Measurements from ENCODE around the gene TRMT61A. TPM values are rescaled to one million over a fixed set of nuclear protein-coding genes. Genes with fewer than 3 reads are reported as not detected.

TRMT61A gene
- total RNA-seq, 1 donor from 2014 or later = 23.4 TPM

GRCh38 chr14:103528146-103528586, 830 bp upstream of the TRMT61A start:
- Mint-ChIP-seq H3K27ac (peak overlapping the region; percentile 44), H3K27me3 (ENCODE audit: insufficient read depth) (peaks cover 14% of the 10 kb centered on the region), H3K9me3 (no peaks in the 10 kb centered on the region), H3K4me3 (peak overlapping the region; percentile 99), H3K4me1 (ENCODE audit: low read depth) (peaks cover 29% of the 10 kb centered on the region), H3K36me3 (ENCODE audit: low read depth) (peaks cover 6% of the 10 kb centered on the region)
- intact Hi-C loops (cut with micrococcal nuclease) = loop anchor here (10.0 kb wide), 1 partner anchor 193 kb away; the partner anchor contains the start of gene EIF5
- no peak for DNase-seq (ENCODE audit: low spot score)

GRCh38 chr14:103529383-103530365, 678 bp downstream of the TRMT61A start:
- peak overlapping the region; percentile 99 for H3K4me3 Mint-ChIP-seq
- H3K27ac Mint-ChIP-seq = peak overlapping the region; percentile 96
- peaks cover under 1% of the 10 kb centered on the region for H3K27me3 Mint-ChIP-seq (ENCODE audit: insufficient read depth)
- H3K9me3 Mint-ChIP-seq = no peaks in the 10 kb centered on the region
- peaks cover 29% of the 10 kb centered on the region for H3K4me1 Mint-ChIP-seq (ENCODE audit: low read depth)
- H3K36me3 Mint-ChIP-seq (ENCODE audit: low read depth) = peaks cover 6% of the 10 kb centered on the region
- intact Hi-C loops (cut with micrococcal nuclease) = loop anchor here (1.0 to 10.0 kb wide), 3 partner anchors 8 to 195 kb away; partner anchors contain the start of genes BAG5, COA8 and EIF5
- DNase-seq (ENCODE audit: low spot score) = no peak

- H3K27ac Mint-ChIP-seq = peak overlapping the region; percentile 61
- H3K27me3 Mint-ChIP-seq (ENCODE audit: insufficient read depth) = no peaks in the 10 kb centered on the region
- H3K9me3 Mint-ChIP-seq = no peaks in the 10 kb centered on the region
- H3K4me3 Mint-ChIP-seq = peak overlapping the region; percentile 99
- H3K36me3 Mint-ChIP-seq (ENCODE audit: low read depth) = peaks cover 6% of the 10 kb centered on the region
- intact Hi-C loops (cut with micrococcal nuclease) = no loop called here
- no peak for DNase-seq (ENCODE audit: low spot score)
- H3K4me1 Mint-ChIP-seq (ENCODE audit: low read depth) = peaks cover 29% of the 10 kb centered on the region
These were observed 1.4 kb downstream of the TRMT61A start for GRCh38 chr14:103530390-103530789.

- Mint-ChIP-seq H3K9me3 (no peaks in the 10 kb centered on the region), H3K27me3 (ENCODE audit: insufficient read depth) (no peaks in the 10 kb centered on the region), H3K36me3 (ENCODE audit: low read depth) (peaks cover 6% of the 10 kb centered on the region), H3K27ac (no peak overlapping the region), H3K4me3 (peak overlapping the region; percentile 99), H3K4me1 (ENCODE audit: low read depth) (peaks cover 29% of the 10 kb centered on the region)
- intact Hi-C loops (cut with micrococcal nuclease) = no loop called here
- no peak for DNase-seq (ENCODE audit: low spot score)
These were observed 1.8 kb downstream of the TRMT61A start for GRCh38 chr14:103530831-103531230.

GRCh38 chr14:103531421-103532215, 2.6 kb downstream of the TRMT61A start:
- H3K27me3 Mint-ChIP-seq (ENCODE audit: insufficient read depth) = no peaks in the 10 kb centered on the region
- no peaks in the 10 kb centered on the region for H3K9me3 Mint-ChIP-seq
- H3K36me3 Mint-ChIP-seq (ENCODE audit: low read depth) = peaks cover 6% of the 10 kb centered on the region
- H3K4me3 Mint-ChIP-seq = peak overlapping the region; percentile 65
- intact Hi-C loops (cut with micrococcal nuclease) = no loop called here
- DNase-seq (ENCODE audit: low spot score) = no peak
- H3K27ac Mint-ChIP-seq = no peak overlapping the region
- peaks cover 29% of the 10 kb centered on the region for H3K4me1 Mint-ChIP-seq (ENCODE audit: low read depth)

- intact Hi-C loops (cut with micrococcal nuclease) = no loop called here
- peaks cover 23% of the 10 kb centered on the region for H3K4me1 Mint-ChIP-seq (ENCODE audit: low read depth)
- H3K36me3 Mint-ChIP-seq (ENCODE audit: low read depth) = peaks cover 6% of the 10 kb centered on the region
- H3K27me3 Mint-ChIP-seq (ENCODE audit: insufficient read depth) = no peaks in the 10 kb centered on the region
- no peak for DNase-seq (ENCODE audit: low spot score)
- no peak overlapping the region for H3K4me3 Mint-ChIP-seq
- no peaks in the 10 kb centered on the region for H3K9me3 Mint-ChIP-seq
- no peak overlapping the region for H3K27ac Mint-ChIP-seq
These were observed 3.5 kb downstream of the TRMT61A start for GRCh38 chr14:103532216-103533136.

- H3K4me3 Mint-ChIP-seq = no peak overlapping the region
- H3K4me1 Mint-ChIP-seq (ENCODE audit: low read depth) = peaks cover 17% of the 10 kb centered on the region
- no peaks in the 10 kb centered on the region for H3K27me3 Mint-ChIP-seq (ENCODE audit: insufficient read depth)
- peaks cover 6% of the 10 kb centered on the region for H3K36me3 Mint-ChIP-seq (ENCODE audit: low read depth)
- no peak overlapping the region for H3K27ac Mint-ChIP-seq
- intact Hi-C loops (cut with micrococcal nuclease) = no loop called here
- H3K9me3 Mint-ChIP-seq = no peaks in the 10 kb centered on the region
- no peak for DNase-seq (ENCODE audit: low spot score)
These were observed 4.4 kb downstream of the TRMT61A start for GRCh38 chr14:103533137-103533998.

GRCh38 chr14:103533999-103534575, 5.1 kb downstream of the TRMT61A start:
- H3K36me3 Mint-ChIP-seq (ENCODE audit: low read depth) = peaks cover 6% of the 10 kb centered on the region
- H3K4me3 Mint-ChIP-seq = no peak overlapping the region
- H3K4me1 Mint-ChIP-seq (ENCODE audit: low read depth) = peaks cover 12% of the 10 kb centered on the region
- H3K27me3 Mint-ChIP-seq (ENCODE audit: insufficient read depth) = no peaks in the 10 kb centered on the region
- no peak for DNase-seq (ENCODE audit: low spot score)
- intact Hi-C loops (cut with micrococcal nuclease) = no loop called here
- no peak overlapping the region for H3K27ac Mint-ChIP-seq
- no peaks in the 10 kb centered on the region for H3K9me3 Mint-ChIP-seq

GRCh38 chr14:103534576-103535061, 5.6 kb downstream of the TRMT61A start:
- intact Hi-C loops (cut with micrococcal nuclease) = no loop called here
- peaks cover 3% of the 10 kb centered on the region for H3K36me3 Mint-ChIP-seq (ENCODE audit: low read depth)
- H3K27me3 Mint-ChIP-seq (ENCODE audit: insufficient read depth) = no peaks in the 10 kb centered on the region
- H3K4me3 Mint-ChIP-seq = no peak overlapping the region
- no peak for DNase-seq (ENCODE audit: low spot score)
- H3K27ac Mint-ChIP-seq = no peak overlapping the region
- H3K9me3 Mint-ChIP-seq = no peaks in the 10 kb centered on the region
- peaks cover 10% of the 10 kb centered on the region for H3K4me1 Mint-ChIP-seq (ENCODE audit: low read depth)

- Mint-ChIP-seq H3K36me3 (ENCODE audit: low read depth) (peaks cover 2% of the 10 kb centered on the region), H3K4me1 (ENCODE audit: low read depth) (peaks cover 5% of the 10 kb centered on the region), H3K9me3 (no peaks in the 10 kb centered on the region), H3K4me3 (no peak overlapping the region), H3K27me3 (ENCODE audit: insufficient read depth) (no peaks in the 10 kb centered on the region), H3K27ac (no peak overlapping the region)
- DNase-seq (ENCODE audit: low spot score) = no peak
- intact Hi-C loops (cut with micrococcal nuclease) = no loop called here
These were observed 6.3 kb downstream of the TRMT61A start for GRCh38 chr14:103535081-103535890.

Data from activated T-helper 1 cell treated with anti-CD3 and anti-CD28 coated beads, Interleukin-12 subunit alpha, Interleukin-12 subunit beta, Interleukin-2, Interleukin-4 antibody, amounts not matched to agents 30 ng/mL and 10 ng/mL and 1 ng/mL, durations not matched to agents 14 hours and 24 hours and 36 hours (primary cell).